ENCODE data around the gene GUCD1.

The GUCD1 gene

GRCh38 chr22:24494167-24494527, 60.8 kb downstream of the GUCD1 start:
- H3K4me1 ChIP-seq (ENCODE audit: control insufficient read depth, insufficient read depth, low read length), result no peaks in the 10 kb centered on the region
- H3K9me3 ChIP-seq (ENCODE audit: control insufficient read depth, insufficient read depth, low read depth, low read length), result no peaks in the 10 kb centered on the region
- TF ChIP-seq ZBTB44 (tag by site-specific recombination; IDR thresholded peaks at IDR 0.05), result no peak
- TF ChIP-seq ZSCAN23 (tag by site-specific recombination; IDR thresholded peaks at IDR 0.05), result no peak
- TF ChIP-seq ZNF169 (tag by site-specific recombination; IDR thresholded peaks at IDR 0.05), result no peak
- TF ChIP-seq ZNF692 (tag by site-specific recombination; IDR thresholded peaks at IDR 0.05), result no peak
- TF ChIP-seq ZNF23 (tag by site-specific recombination; IDR thresholded peaks at IDR 0.05; ENCODE audit: borderline replicate concordance), result no peak
- no peak for TF ChIP-seq ZNF776 (tag by site-specific recombination; IDR thresholded peaks at IDR 0.05; ENCODE audit: borderline replicate concordance)
- TF ChIP-seq ZBTB7A (tag by site-specific recombination; IDR thresholded peaks at IDR 0.05; ENCODE audit: low read depth), result no peak
- TF ChIP-seq ZBTB21 (tag by site-specific recombination; IDR thresholded peaks at IDR 0.05), result no peak
- TF ChIP-seq ZBTB48 (tag by site-specific recombination; IDR thresholded peaks at IDR 0.05), result no peak
- no peak for TF ChIP-seq GLI4 (tag by site-specific recombination; IDR thresholded peaks at IDR 0.05)
- no peak for TF ChIP-seq ZNF311 (tag by site-specific recombination; IDR thresholded peaks at IDR 0.05; ENCODE audit: borderline replicate concordance)
- TF ChIP-seq ZNF274 (IDR thresholded peaks at IDR 0.05; ENCODE audit: low read length), result no peak
- TF ChIP-seq ZNF274 (tag by site-specific recombination; IDR thresholded peaks at IDR 0.05; ENCODE audit: borderline replicate concordance), result no peak
- no peak for TF ChIP-seq ZNF391 (tag by site-specific recombination; IDR thresholded peaks at IDR 0.05; ENCODE audit: borderline replicate concordance, low read depth)
- TF ChIP-seq ZNF24 (tag by site-specific recombination; IDR thresholded peaks at IDR 0.05), result no peak
- no peak for TF ChIP-seq ZNF664 (tag by site-specific recombination; IDR thresholded peaks at IDR 0.05)
- no peak for TF ChIP-seq ZNF350 (tag by site-specific recombination; IDR thresholded peaks at IDR 0.05)
- no peak for TF ChIP-seq OSR2 (tag by site-specific recombination; IDR thresholded peaks at IDR 0.05)
- TF ChIP-seq PRDM6 (tag by site-specific recombination; IDR thresholded peaks at IDR 0.05), result no peak
- ChIA-PET POLR2A (no interaction called here), CTCF (interaction anchor here (1.2 kb wide), 1 partner anchor 8 kb away, joined by 8 read pairs; no protein-coding TSS in a partner anchor)
- H3K36me3 ChIP-seq (ENCODE audit: control insufficient read depth in 2 of 2, insufficient read depth in 1 of 2, low read length in 2 of 2), result no peaks in the 10 kb centered on the region
- H3K27ac ChIP-seq (ENCODE audit: extremely low read depth, low read depth, low read length), result no peak overlapping the region
- H3K4me3 ChIP-seq (ENCODE audit: low read depth, low read length), result no peak overlapping the region

- no peaks in the 10 kb centered on the region for H3K9me3 ChIP-seq (ENCODE audit: control insufficient read depth, insufficient read depth, low read depth, low read length)
- no peaks in the 10 kb centered on the region for H3K4me1 ChIP-seq (ENCODE audit: control insufficient read depth, insufficient read depth, low read length)
- no peak overlapping the region for H3K27ac ChIP-seq (ENCODE audit: extremely low read depth, low read depth, low read length)
- no peak overlapping the region for H3K4me3 ChIP-seq (ENCODE audit: low read depth, low read length)
- CTCF ChIA-PET, result interaction anchor here (0.8 to 1.0 kb wide), 2 partner anchors 34 to 75 kb away, joined by 3 to 6 read pairs; no protein-coding TSS in a partner anchor
- H3K36me3 ChIP-seq (ENCODE audit: control insufficient read depth in 2 of 2, insufficient read depth in 1 of 2, low read length in 2 of 2), result no peaks in the 10 kb centered on the region
- TF ChIP-seq ZNF2 (tag by site-specific recombination; IDR thresholded peaks at IDR 0.05), result no peak
- TF ChIP-seq ZNF792 (tag by site-specific recombination; IDR thresholded peaks at IDR 0.05), result no peak
- no peak for TF ChIP-seq ZNF660 (tag by site-specific recombination; IDR thresholded peaks at IDR 0.05)
- no peak for TF ChIP-seq GLIS2 (tag by site-specific recombination; IDR thresholded peaks at IDR 0.05)
- no peak for TF ChIP-seq ZNF639 (tag by site-specific recombination; IDR thresholded peaks at IDR 0.05)
- TF ChIP-seq YY2 (tag by site-specific recombination; IDR thresholded peaks at IDR 0.05), result no peak
- TF ChIP-seq ZNF549 (tag by site-specific recombination; IDR thresholded peaks at IDR 0.05), result no peak
- no peak for TF ChIP-seq ZNF558 (tag by site-specific recombination; IDR thresholded peaks at IDR 0.05)
- POLR2A ChIA-PET, result no interaction called here
These were observed 62.5 kb downstream of the GUCD1 start for GRCh38 chr22:24492391-24492790.
